Measurements from ENCODE around the gene COX4I2.

Gene COX4I2

DNA sequence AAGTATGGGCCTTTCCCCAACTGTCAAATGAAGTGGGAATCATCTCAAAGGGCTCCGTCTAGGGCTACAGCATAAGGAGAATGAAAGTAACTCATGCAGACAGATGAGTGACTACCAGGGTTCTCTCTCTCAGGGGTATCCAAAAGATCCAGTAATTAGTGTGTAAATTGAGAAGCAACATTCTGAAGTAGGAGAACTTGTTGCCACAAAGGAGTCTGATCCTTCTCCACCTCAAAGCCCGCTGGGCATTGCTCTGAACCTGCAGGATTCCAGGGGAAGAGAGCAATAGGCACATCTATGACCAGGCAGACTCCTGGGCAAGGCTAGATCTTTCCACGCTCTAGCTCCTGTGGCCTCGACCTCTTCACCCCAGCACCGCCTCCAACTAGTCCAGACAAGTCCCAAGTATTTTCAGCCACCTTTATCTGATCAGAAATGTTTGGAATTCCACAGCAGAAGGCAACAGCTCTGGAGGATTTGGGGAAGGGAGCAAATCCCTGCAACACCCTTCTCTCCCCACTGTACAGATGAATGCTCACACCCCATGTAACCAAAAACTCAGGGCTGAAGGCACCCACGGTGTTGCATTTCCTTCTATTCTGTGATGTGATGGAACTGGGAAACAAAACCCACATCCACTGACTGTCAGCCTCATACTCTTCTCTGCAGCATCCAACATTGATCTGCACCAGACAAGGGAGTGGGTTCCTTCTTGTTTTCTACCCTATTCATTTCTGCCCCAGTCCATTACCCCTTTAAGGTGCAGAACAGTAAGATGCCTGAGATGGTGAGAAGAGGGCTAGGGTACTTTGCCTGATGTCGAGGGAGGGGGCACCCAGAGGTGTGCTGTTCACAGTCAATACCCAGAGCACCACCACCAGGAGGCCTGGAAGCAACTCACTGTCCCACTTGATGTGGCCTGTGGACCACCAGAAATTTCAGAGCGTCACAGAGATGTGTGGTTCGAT, 41.0 kb downstream of the COX4I2 start:
- no peak for DNase-seq

DNA sequence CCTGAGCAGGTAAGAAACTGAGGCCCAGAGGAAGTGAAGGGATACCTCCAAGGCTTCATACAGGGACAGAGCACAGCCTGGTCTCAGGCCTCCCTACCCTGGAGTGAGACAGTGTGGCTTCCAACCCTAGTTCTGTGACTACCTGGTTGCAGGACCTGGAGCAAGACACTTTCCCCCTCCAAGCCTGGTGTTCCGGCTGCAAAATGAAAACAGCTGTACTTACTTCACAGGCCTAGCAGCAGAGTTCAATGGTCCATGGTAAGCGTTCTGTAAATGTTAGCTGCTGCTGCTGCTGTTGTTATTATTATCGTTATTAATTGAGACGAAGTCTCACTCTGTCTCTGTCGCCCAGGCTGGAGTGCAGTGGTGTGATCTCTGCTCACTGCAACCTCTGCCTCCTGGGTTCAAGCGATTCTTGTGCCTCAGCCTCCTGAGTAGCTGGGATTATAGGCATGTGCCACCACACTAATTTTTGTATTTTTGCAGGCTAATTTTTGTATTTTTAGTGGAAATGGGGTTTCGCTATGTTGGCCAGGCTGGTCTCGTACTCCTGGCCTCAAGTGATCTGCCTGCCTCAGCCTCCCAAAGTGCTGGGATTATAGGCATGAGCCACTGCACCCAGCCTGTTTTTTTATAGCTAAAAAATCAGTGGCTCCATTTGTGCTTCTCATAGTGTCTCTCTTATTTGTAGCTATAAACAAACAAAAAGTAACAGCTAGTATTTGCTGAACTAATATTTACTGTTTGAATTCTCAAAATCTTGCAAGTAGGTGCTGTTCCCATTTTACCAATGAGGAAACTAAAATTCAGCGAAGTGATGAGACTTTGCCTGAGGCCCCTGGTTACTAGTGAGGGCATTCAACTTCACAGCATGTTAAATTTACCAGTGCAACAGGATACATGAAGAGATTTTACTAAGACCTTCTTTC, 41.9 kb downstream of the COX4I2 start:
- DNase-seq = no peak

DNA sequence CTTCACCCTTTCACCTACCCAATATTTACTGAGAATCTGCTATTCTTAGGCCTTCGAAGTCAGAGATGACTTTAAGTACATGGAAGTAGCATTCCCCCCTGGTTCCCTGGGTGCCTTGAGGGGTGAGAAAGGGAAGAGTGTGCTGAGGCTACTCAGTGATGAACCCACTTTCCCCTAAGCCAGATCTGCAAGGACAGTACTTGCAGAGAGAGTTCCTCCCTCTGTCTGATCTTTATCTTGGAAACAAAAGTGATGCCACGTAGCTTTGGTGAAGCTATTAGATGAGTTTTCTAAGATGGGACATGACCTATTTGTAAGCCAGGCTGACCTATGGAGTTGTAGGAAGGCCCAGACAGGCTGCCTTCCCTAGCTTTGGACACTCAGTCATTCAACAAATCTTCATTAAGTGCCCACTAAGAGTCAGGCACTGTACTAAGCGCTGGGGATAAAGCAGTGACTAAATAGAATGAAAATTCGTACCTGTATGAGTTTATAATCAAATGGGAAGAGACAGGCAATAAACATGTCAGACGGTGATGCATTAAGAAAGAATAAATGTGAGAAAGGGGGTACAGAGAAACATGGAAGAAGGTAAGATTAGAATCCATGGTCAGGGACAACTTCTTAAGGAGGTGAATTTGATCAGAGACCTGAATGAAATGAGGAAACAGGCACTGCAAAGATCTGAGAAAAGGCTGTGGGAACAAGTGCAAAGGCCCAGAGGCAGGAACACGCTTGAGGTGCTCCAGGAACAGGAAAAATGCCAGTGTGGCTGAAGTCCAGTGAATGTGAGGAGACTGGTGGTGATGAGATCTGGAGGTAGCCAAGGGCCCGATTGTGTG, 42.8 kb downstream of the COX4I2 start:
- DNase-seq = no peak

DNA sequence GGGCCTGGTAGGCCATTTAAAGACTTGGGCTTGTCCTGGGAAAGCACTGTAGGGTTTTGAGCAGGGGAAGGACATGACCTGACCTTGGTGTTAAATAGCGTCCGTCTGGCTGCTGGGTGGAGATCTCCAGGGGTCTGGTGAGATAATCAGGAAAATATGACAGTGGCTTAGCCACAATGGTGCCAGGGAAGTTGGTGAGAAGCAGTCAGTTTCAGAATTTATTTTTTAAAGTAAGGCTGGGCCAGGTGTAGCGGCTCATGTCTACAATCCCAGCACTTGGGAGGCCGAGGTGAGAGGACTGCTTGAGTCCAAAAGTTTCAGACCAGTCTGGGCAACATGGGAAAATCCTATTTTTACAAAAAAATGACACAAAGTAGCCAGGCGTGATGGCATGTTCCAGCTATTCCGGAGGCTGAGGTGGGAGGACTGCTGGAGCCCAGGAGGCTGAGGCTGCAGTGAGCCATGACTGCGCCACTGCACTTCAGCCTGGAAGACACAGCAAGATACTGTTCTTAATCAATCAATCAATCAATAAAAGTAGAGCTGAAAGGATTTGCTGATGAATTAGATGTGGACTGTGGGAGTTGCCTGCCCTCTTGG, 43.5 kb downstream of the COX4I2 start:
- no peak for DNase-seq

DNA sequence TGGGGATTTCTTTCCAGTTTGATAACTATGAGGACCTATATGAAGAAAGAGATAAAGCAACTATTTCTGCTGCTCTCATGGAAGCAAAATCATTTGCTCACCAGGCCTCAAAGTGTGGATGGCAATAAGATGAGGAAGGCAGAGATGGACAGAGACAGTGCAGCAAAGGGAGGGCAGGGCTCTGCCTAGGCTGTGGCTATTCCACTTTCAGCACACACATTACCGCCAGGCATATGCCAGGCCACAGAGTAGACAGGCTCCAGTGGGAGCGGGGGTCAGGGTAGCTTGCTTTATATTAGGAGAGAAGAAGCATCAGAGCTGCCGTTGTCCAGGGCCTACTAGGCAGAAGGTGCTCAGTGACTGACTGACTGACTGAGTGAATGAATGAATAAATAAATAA, 44.1 kb downstream of the COX4I2 start:
- no peak for DNase-seq

DNA sequence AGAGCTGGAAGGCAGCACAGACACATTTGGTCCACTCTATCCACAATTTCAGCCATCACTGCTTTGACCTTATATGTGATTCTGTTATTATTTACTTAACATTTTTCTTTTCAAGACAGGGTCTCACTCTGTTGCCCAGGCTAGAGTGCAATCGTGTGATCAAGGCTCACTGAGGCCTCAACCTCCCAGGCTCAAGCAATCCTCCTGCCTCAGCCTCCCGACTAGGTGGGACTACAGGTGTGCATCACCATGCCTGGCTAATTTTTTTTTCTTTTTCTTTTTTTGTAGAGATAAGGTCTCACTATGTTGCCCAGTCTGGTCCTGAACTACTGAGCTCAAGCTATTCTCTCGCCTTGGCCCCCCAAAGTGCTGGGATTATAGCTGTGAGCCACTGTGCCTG, 44.6 kb downstream of the COX4I2 start:
- no peak for DNase-seq

DNA sequence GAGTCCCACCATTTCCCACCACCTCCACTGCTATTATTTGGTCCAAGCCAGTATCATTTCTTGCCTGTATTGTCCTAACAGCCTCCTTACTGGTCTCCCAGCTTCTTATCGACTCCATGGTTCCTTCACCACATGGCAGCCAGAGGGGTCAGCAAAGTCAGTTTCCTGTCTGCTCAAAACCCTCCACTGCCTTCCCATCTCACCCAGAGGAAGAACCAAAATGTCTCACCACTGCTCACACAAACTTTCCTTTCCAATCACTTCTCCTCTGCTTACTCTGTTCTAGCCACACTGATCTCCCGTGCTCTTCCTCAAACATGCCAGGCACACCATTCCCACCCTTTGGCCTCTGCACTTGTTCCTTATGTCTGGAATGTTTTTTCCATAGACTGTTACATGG, 45.2 kb downstream of the COX4I2 start:
- no peak for DNase-seq

DNA sequence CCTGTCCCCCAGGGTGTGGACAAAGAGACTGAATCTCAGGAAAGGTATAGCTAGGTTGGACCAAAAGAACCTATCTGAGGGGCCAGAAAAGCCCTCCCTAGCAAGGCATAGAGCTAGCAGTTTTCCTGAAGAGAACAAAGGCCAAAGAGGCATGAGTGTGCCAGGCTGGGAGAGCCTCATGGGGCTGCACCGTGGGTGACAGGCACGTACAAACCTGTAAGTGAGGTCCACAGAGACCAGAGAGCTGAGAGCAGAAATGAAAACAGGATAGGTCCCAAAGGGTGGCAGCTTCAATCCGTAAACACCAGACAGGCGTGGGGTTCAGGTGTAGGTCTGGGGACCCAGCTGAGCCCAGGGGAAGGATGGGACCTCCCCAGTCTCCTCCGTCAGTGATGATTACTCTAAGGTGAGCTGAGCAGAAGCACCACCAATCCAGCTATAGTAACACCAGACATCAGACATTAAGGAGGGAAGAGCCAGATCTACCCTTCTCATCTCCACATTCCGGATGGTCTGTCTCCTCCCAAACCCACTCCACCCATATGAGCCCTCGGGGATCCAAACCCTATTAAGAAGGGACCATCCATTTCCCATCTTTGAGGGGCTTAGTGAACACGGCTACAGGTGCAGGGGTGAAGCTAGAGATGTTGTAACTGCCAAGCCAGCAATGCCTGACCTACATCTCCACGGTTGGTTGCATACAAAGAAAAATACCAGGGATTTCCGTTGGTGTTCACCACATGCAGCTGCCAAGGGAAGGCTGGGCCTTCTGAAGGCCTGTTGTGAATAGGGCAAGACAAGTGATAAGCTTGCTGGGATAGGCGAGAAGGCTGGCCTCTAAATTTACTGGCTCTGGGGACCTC, 46.7 kb downstream of the COX4I2 start:
- DNase-seq = no peak

DNA sequence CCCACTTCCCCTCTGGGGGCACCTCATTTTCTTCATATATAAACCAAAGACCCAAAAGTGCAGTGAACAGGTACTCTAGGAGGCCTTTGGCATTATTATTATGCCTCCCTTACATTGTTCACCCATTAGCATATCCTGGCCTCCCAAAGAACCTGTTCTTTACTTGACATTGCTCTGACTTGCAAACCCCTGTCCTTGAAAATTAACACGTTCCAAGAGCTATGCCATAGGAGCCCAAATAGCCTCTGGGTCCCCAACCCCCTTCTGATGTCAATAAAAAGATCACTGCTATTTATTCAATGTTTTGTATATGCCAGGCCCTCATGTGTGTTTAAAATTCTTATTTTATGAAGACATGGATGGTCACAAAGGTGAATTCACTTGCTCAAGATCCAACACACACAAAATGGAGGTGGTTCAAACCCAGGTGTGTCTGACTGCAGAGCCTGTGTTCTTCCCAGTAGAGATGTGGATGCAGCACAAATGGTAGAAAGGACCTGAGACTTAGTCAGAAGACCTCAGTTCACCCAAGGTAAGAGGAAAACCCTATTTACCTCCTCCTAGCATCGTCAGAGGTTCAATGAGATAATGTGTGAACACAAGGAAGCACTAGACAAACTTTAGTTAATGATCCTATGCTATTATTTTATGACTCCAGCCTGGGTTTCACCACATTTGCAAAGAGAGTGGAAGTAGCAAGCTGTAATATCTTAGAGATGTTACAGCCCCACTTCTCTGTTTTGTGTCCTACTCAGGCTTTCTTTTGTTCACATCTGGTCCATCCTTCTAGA, 48.3 kb downstream of the COX4I2 start:
- DNase-seq = no peak

DNA sequence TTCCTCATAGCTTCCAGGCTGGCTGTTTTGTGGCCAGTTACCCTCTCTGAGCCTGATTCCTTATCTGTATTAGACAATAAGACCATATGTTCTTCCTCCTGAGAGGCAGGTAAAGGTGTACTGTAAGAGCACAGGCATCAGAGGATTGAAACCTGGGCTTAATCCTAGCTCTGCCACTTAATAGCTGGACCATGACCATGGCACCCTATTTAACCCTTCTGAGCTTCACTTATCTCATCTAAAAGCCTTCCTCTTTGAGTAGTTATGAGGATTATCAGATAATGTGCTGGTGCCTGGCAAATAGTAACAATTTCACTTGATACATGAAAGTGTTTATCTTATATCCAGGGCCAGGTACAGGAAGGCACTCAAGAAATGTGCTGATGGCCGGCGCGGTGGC, 50.1 kb downstream of the COX4I2 start:
- DNase-seq = no peak

DNA sequence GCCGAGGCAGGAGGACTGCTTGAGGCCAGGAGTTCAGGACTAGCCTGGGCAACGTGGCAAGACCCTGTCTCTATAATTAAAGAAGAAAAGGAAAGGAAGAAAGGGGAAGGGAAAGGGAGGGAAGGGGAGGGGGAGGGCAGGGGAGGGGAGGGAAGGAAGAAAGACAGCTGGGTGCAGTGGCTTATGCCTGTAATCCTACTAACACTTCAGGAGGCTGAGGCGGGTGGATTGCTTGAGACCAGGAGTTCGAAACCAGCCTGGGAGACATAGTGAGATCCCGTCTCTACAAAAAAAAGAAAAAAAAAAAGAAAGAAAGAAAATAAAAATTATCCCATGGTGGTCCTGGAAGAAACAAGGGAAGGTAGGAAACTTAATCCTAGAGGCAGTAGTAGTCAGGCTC, 51.4 kb downstream of the COX4I2 start:
- no peak for DNase-seq

DNA sequence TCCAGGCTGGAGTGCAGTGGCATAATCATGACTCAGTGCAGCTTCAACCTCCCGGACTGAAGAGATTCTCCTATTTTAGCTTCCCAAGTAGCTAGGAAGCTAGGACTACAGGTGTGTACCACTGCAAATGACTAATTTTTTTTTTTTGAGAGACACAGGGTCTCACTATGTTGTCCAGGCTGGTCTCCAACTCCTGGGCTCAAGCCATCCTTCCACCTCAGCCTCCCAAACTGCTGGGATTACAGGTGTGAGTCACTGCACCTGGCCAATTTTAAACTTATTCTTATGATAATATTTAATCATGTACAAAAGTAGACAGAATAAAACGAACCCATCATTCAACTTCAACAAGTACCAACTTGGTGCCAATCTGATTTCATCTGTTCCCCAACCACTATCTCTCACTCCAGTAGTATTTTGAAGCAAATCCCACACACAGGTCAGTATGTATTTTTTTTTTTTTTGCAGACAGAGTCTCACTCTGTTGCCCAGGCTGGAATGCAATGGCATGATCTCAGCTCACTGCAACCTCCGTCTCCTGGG, 52.5 kb downstream of the COX4I2 start:
- DNase-seq = no peak

DNA sequence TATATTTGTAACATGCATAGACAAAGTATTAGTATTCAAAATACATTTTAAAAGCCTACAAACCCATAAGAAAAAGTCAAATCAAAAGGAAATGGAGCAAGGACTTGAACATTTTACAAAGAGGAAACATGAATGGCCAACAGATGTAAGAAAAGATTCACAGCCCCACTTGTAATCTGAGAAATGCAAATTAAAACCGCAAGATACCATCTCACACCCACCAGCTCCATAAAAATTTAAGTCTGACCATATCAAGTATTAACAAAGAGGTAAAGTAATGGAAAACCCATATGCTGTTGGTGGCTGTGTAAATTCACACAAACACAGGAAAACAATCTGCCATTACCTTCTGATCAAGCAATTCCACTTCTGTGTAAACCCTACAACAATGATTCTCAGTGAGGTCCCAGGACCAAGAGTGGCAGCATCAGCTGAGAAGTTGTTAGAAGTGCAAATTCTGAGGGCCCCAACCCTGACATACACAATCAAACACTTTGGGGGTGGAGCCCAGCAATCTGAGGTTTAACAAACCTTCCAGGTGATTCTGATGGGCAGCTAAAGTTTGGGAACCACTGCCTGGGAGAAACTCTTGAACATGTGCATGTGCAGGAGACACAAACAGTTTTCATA, 54.0 kb downstream of the COX4I2 start:
- no peak for DNase-seq

DNA sequence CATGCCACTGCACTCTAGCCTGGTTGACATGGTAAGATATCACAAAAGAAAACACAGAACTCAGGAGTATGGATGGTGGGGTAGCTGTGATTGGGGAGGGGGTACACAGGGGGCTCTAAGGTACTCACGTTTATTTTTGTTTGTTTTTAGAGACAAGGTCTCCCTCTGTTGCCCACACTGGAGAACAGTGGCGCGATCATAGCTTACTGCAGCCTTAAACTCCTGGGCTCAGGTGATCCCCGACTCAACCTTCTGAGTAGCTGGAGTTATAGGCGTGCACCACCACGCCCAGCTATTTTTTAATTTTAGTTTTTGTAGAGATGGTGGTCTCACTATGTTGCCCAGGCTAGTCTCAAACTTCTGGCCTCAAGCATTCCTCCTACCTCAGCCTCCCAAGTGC, 55.7 kb downstream of the COX4I2 start:
- no peak for DNase-seq

DNA sequence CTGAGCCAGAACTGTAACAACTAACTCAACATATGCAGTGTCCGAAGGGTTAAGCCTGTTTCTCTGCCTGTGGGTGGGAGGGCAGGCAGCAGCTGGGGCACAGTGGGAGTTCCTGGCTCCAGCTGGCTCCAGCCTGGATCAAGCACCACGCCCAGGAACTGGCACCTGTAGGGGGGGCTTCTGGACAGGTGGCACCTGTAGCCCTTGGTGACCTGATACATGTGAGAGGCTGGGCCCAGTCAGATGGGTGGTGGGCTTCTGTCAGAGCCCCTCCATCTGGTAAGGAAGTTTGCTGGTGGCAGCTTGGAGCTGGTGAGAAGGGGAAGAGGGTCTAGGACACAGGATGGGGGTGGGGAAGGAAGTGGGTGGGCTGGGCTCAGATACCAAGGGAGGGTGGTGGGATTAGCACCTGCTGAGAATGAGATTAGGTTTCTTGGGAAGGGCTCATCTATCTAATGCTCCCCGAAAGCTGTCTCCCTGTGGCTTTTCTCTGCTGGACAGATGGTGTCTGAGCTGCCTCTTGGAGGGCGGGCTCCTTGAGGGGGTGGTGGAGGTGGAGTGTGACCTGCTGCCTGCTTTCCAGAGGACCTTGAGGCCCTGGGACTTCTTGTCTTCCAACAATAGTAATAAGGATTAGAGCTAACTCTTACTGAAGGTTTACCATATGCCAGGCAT, 56.4 kb downstream of the COX4I2 start:
- DNase-seq = no peak
